Parathyroid adenoma (tissue), 2 donors: ENCODE measurements around the gene CNST.

Experiments
- H2AFZ ChIP-seq: fragments of 300-600 bp; sonication (generic); one replicate; pipeline ENCODE4 v1.7.0; 2017; ENCODE audit warnings: antibody characterized with exemption, mild to moderate bottlenecking
- H3K27ac ChIP-seq: fragments of 300-600 bp; sonication (generic); one replicate; pipeline ENCODE4 v1.7.0; 2017
- H3K27me3 ChIP-seq: fragments of 300-600 bp; sonication (generic); one replicate; pipeline ENCODE4 v1.7.0; 2017; ENCODE audit warnings: low read length; ENCODE audit not compliant: control insufficient read depth, insufficient read depth
- H3K36me3 ChIP-seq: fragments of 300-600 bp; sonication (generic); one replicate; pipeline ENCODE4 v1.7.0; 2017; ENCODE audit warnings: low read length; ENCODE audit not compliant: control insufficient read depth, insufficient read depth
- H3K4me1 ChIP-seq: fragments of 300-600 bp; sonication (generic); one replicate; pipeline ENCODE4 v1.7.0; 2017; ENCODE audit warnings: control low read depth
- H3K4me2 ChIP-seq: fragments of 300-600 bp; sonication (generic); one replicate; pipeline ENCODE4 v1.7.0; 2017; ENCODE audit warnings: low read length
- H3K4me3 ChIP-seq: fragments of 300-600 bp; sonication (generic); one replicate; pipeline ENCODE4 v1.7.0; 2017; ENCODE audit warnings: low read depth, low read length
- H3K79me2 ChIP-seq: fragments of 300-600 bp; sonication (generic); one replicate; pipeline ENCODE4 v1.7.0; 2017; ENCODE audit warnings: control low read depth
- H3K9ac ChIP-seq: fragments of 300-600 bp; sonication (generic); one replicate; pipeline ENCODE4 v1.7.0; 2017; ENCODE audit warnings: mild to moderate bottlenecking
- H3K9me3 ChIP-seq: fragments of 300-600 bp; sonication (generic); one replicate; pipeline ENCODE4 v1.7.0; 2017; ENCODE audit warnings: low read length; ENCODE audit not compliant: control insufficient read depth
- CTCF ChIP-seq: fragments of 300-600 bp; sonication (generic); IDR thresholded peaks from one replicate; pipeline ENCODE4 v1.7.0; 2017; ENCODE audit warnings: antibody characterized with exemption, mild to moderate bottlenecking
- donor health status: primary hyperparathyroidism.

CNST gene

GRCh38 chr1:246617156-246617555 lies 50.9 kb downstream of the CNST start:
- Histone ChIP-seq H3K9ac (no peak overlapping the region), H3K4me3 (no peak overlapping the region), H2AFZ (no peak overlapping the region), H3K79me2 (peaks cover 4% of the 10 kb centered on the region), H3K4me1 (no peaks in the 10 kb centered on the region), H3K9me3 (no peaks in the 10 kb centered on the region), H3K27ac (no peak overlapping the region), H3K27me3 (no peaks in the 10 kb centered on the region), H3K36me3 (no peaks in the 10 kb centered on the region), H3K4me2 (no peak overlapping the region)
- TF ChIP-seq CTCF, result no peak

- TF ChIP-seq CTCF, result no peak
- Histone ChIP-seq H3K9ac (no peak overlapping the region), H3K27me3 (no peaks in the 10 kb centered on the region), H3K79me2 (peaks cover 4% of the 10 kb centered on the region), H3K4me1 (no peaks in the 10 kb centered on the region), H2AFZ (no peak overlapping the region), H3K4me3 (no peak overlapping the region), H3K9me3 (no peaks in the 10 kb centered on the region), H3K36me3 (no peaks in the 10 kb centered on the region), H3K4me2 (no peak overlapping the region), H3K27ac (no peak overlapping the region)
Observed at GRCh38 chr1:246617768-246618167, 51.5 kb downstream of the CNST start.

GRCh38 chr1:246618240-246618808 lies 52.1 kb downstream of the CNST start:
- no peaks in the 10 kb centered on the region for H3K79me2 ChIP-seq
- no peak overlapping the region for H3K27ac ChIP-seq
- H3K9ac ChIP-seq, result no peak overlapping the region

GRCh38 chr1:246622035-246622652 lies 55.9 kb downstream of the CNST start:
- Histone ChIP-seq H2AFZ (no peak overlapping the region), H3K9me3 (no peaks in the 10 kb centered on the region), H3K36me3 (no peaks in the 10 kb centered on the region), H3K79me2 (no peaks in the 10 kb centered on the region), H3K4me2 (no peak overlapping the region), H3K27me3 (no peaks in the 10 kb centered on the region), H3K27ac (no peak overlapping the region), H3K4me1 (no peaks in the 10 kb centered on the region), H3K9ac (no peak overlapping the region), H3K4me3 (no peak overlapping the region)
- no peak for TF ChIP-seq CTCF

More at GRCh38 chr1:246618240-246618808, 52.1 kb downstream of the CNST start:
- Histone ChIP-seq H3K4me1 (no peaks in the 10 kb centered on the region), H3K27me3 (no peaks in the 10 kb centered on the region), H3K4me2 (no peak overlapping the region), H3K4me3 (no peak overlapping the region), H3K36me3 (no peaks in the 10 kb centered on the region), H3K9me3 (no peaks in the 10 kb centered on the region), H2AFZ (no peak overlapping the region)
- TF ChIP-seq CTCF, result no peak

GRCh38 chr1:246624091-246624490 lies 57.8 kb downstream of the CNST start:
- Histone ChIP-seq H3K36me3 (no peaks in the 10 kb centered on the region), H3K27ac (no peak overlapping the region), H3K79me2 (no peaks in the 10 kb centered on the region), H2AFZ (no peak overlapping the region), H3K9me3 (no peaks in the 10 kb centered on the region), H3K27me3 (no peaks in the 10 kb centered on the region), H3K9ac (no peak overlapping the region), H3K4me3 (no peak overlapping the region), H3K4me1 (no peaks in the 10 kb centered on the region), H3K4me2 (no peak overlapping the region)
- TF ChIP-seq CTCF, result no peak
